Measurements from ENCODE around the gene EPB41L4A. TPM values are rescaled to one million over a fixed set of nuclear protein-coding genes. Genes with fewer than 3 reads are reported as not detected.

EPB41L4A gene
- total RNA-seq, 1 experiment from 2014 or later, result 5.2 TPM

DNA sequence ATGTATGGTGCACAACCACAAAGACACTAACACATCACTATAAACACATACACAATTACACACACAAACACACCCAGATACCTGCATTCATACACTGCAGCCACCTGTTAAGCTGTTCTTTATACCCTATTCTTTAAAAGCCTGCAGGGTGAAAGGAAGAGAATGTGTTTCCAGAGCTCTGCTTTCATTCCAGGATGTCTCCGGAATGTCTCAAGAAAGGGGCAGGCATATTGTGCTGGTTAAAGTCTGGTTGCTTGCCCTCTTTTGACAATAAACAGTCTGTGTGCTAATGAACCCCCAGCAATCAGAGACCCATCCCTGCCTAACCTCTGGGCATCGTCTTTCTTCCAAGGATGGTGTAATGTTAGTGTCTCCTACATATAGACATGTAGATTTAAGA lies 181.6 kb downstream of the EPB41L4A start:
- ATAC-seq, result peak; percentile 78
- H3K9me3 Mint-ChIP-seq, result no peaks in the 10 kb centered on the region
- no peak overlapping the region for H3K4me3 Mint-ChIP-seq
- TF ChIP-seq ETV6 (CRISPR knock-in tag; IDR thresholded peaks at IDR 0.05) (no peak), ATF3 (CRISPR knock-in tag; conservative IDR thresholded peaks at IDR 0.05) (no peak), ARID4B (CRISPR knock-in tag; IDR thresholded peaks at IDR 0.05; ENCODE audit: borderline replicate concordance) (no peak)
- TF ChIP-seq, protein P1, sequence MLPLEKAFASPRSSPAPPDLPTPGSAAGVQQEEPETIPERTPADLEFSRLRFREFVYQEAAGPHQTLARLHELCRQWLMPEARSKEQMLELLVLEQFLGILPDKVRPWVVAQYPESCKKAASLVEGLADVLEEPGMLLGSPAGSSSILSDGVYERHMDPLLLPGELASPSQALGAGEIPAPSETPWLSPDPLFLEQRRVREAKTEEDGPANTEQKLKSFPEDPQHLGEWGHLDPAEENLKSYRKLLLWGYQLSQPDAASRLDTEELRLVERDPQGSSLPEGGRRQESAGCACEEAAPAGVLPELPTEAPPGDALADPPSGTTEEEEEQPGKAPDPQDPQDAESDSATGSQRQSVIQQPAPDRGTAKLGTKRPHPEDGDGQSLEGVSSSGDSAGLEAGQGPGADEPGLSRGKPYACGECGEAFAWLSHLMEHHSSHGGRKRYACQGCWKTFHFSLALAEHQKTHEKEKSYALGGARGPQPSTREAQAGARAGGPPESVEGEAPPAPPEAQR (CRISPR knock-in tag; IDR thresholded peaks at IDR 0.05), result no peak
- H3K36me3 Mint-ChIP-seq, result no peaks in the 10 kb centered on the region
- ChIA-PET CTCF (interaction anchor here (1.5 to 4.9 kb wide), 2 partner anchors 9 to 182 kb away, joined by 3 to 34 read pairs; partner anchors contain the start of gene EPB41L4A), POLR2A (interaction anchor here (1.3 kb wide), 1 partner anchor 182 kb away, joined by 3 read pairs; no protein-coding TSS in a partner anchor)
- H3K27me3 Mint-ChIP-seq (ENCODE audit: low read depth), result no peaks in the 10 kb centered on the region
- H3K4me1 Mint-ChIP-seq, result peaks cover 31% of the 10 kb centered on the region
- 0 out of 2 replicates have a peak overlapping the region, but pooled peaks have one; percentile 46 for H3K27ac Mint-ChIP-seq
- no peak for DNase-seq (ENCODE audit: low spot score)

- no peaks in the 10 kb centered on the region for H3K9me3 Mint-ChIP-seq
- ChIA-PET POLR2A (no interaction called here), CTCF (no interaction called here)
- H3K27me3 Mint-ChIP-seq (ENCODE audit: low read depth), result no peaks in the 10 kb centered on the region
- H3K4me3 Mint-ChIP-seq, result no peak overlapping the region
- no peak overlapping the region for H3K27ac Mint-ChIP-seq
- no peaks in the 10 kb centered on the region for H3K36me3 Mint-ChIP-seq
- peaks cover 24% of the 10 kb centered on the region for H3K4me1 Mint-ChIP-seq
- TF ChIP-seq HMGA2 (CRISPR knock-in tag; IDR thresholded peaks at IDR 0.05) (peak; percentile 98), GTF2I (CRISPR knock-in tag; conservative IDR thresholded peaks at IDR 0.05) (no peak), NR1H2 (CRISPR knock-in tag; IDR thresholded peaks at IDR 0.05) (no peak)
- no peak for ATAC-seq
- DNase-seq (ENCODE audit: low spot score), result no peak
Observed at GRCh38 chr5:112234000-112234399, 185.1 kb downstream of the EPB41L4A start.

DNA sequence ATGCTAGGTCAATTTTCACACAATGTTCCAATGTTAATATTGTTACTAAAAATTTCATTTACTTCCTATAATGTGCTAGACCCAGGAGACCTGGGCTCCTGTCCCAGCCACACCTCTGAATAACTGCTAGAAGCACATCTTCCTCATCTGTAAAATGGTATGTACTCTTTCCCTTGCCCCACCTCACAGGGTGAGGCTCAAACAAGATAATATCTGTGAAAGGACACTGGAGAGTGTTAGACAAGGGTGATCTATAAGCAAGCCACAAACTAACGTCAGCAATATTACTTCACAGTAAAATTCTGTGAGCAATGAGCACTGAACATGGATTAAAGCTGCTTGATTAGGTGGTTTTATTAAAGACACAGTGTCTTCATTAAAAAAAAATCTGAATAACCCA lies 186.4 kb downstream of the EPB41L4A start:
- Mint-ChIP-seq H3K4me3 (no peak overlapping the region), H3K4me1 (peaks cover 18% of the 10 kb centered on the region), H3K27me3 (ENCODE audit: low read depth) (no peaks in the 10 kb centered on the region), H3K36me3 (no peaks in the 10 kb centered on the region), H3K27ac (peak overlapping the region; percentile 25; the same call in 1 of the 2 replicates), H3K9me3 (no peaks in the 10 kb centered on the region)
- ChIA-PET POLR2A (no interaction called here), CTCF (no interaction called here)
- DNase-seq (ENCODE audit: low spot score) (no peak), ATAC-seq (no peak)
- TF ChIP-seq, protein P2, sequence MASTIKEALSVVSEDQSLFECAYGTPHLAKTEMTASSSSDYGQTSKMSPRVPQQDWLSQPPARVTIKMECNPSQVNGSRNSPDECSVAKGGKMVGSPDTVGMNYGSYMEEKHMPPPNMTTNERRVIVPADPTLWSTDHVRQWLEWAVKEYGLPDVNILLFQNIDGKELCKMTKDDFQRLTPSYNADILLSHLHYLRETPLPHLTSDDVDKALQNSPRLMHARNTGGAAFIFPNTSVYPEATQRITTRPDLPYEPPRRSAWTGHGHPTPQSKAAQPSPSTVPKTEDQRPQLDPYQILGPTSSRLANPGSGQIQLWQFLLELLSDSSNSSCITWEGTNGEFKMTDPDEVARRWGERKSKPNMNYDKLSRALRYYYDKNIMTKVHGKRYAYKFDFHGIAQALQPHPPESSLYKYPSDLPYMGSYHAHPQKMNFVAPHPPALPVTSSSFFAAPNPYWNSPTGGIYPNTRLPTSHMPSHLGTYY (CRISPR knock-in tag; IDR thresholded peaks at IDR 0.05), result no peak
- TF ChIP-seq AR (CRISPR knock-in tag; IDR thresholded peaks at IDR 0.05) (no peak), ETV6 (CRISPR knock-in tag; IDR thresholded peaks at IDR 0.05) (no peak), MXD4 (CRISPR knock-in tag; IDR thresholded peaks at IDR 0.05; ENCODE audit: borderline replicate concordance) (no peak), CREB1 (CRISPR knock-in tag; IDR thresholded peaks at IDR 0.05) (no peak), SOX15 (CRISPR knock-in tag; IDR thresholded peaks at IDR 0.05) (no peak), ELF4 (CRISPR knock-in tag; IDR thresholded peaks at IDR 0.05; ENCODE audit: low read depth) (no peak), ZNF232 (CRISPR knock-in tag; IDR thresholded peaks at IDR 0.05) (no peak), TP53 (CRISPR knock-in tag; IDR thresholded peaks at IDR 0.05) (no peak), STAT6 (CRISPR knock-in tag; conservative IDR thresholded peaks at IDR 0.05; ENCODE audit: low read depth) (no peak), GTF2I (CRISPR knock-in tag; conservative IDR thresholded peaks at IDR 0.05) (no peak)
- TF ChIP-seq, protein P3, sequence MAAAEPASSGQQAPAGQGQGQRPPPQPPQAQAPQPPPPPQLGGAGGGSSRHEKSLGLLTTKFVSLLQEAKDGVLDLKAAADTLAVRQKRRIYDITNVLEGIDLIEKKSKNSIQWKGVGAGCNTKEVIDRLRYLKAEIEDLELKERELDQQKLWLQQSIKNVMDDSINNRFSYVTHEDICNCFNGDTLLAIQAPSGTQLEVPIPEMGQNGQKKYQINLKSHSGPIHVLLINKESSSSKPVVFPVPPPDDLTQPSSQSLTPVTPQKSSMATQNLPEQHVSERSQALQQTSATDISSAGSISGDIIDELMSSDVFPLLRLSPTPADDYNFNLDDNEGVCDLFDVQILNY (CRISPR knock-in tag; IDR thresholded peaks at IDR 0.05), result no peak
